ENCODE measurements around the gene EPHB6. TPM values are rescaled to one million over a fixed set of nuclear protein-coding genes. Genes with fewer than 3 reads are reported as not detected.

EPHB6 gene
- total RNA-seq, 1 donor, result 4.0 TPM

DNA sequence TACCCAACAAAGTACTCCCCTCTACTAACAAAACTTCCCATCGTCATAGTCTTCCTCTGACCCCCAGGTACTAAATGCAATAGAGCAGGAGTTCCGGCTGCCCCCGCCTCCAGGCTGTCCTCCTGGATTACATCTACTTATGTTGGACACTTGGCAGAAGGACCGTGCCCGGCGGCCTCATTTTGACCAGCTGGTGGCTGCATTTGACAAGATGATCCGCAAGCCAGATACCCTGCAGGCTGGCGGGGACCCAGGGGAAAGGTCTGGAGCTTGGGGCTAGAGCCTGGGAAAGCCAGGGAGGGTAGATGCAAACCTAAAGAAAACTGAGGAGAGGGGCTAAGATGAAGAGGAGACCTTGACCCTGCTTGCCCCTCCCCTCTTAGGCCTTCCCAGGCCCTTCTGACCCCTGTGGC is 15.3 kb downstream of the EPHB6 start:
- no peak overlapping the region for H3K27ac ChIP-seq (ENCODE audit: low read depth, low read length)

DNA sequence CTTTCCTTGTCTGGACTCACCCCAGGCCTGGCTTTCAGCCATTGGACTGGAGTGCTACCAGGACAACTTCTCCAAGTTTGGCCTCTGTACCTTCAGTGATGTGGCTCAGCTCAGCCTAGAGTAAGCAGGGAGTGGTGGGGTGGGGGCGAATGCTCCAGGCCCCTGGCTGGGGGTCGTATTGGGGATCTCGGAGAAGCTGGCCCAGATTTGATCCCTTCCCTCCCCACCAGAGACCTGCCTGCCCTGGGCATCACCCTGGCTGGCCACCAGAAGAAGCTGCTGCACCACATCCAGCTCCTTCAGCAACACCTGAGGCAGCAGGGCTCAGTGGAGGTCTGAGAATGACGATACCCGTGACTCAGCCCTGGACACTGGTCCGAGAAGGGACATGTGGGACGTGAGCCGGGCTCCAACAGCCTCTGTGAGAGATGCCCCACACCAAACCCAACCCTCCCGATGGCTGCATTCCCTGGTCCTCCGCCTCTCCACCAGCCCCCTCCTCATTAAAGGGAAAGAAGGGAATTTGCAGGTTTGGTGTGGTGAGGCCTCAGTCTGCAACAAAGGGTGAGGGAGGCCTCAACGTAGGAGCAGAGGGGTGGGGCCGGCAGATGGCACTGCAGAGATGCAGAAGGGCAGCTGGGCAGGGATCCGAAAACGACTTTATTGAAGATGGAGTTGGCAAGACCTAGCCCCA is 15.8 kb downstream of the EPHB6 start:
- Histone ChIP-seq H3K27ac (ENCODE audit: low read depth, low read length) (no peak overlapping the region), H3K27me3 (ENCODE audit: insufficient read depth, low read length) (no peaks in the 10 kb centered on the region), H3K4me2 (ENCODE audit: insufficient read depth, low read length) (no peak overlapping the region), H3K4me1 (ENCODE audit: insufficient read depth, low read length) (no peaks in the 10 kb centered on the region), H2AFZ (ENCODE audit: low read length) (no peak overlapping the region), H4K20me1 (ENCODE audit: insufficient read depth, low read length) (no peaks in the 10 kb centered on the region), H3K9me3 (ENCODE audit: low read depth, low read length) (no peaks in the 10 kb centered on the region), H3K4me3 (ENCODE audit: insufficient read depth, low read length) (no peak overlapping the region), H3K36me3 (ENCODE audit: insufficient read depth, low read length) (no peaks in the 10 kb centered on the region), H3K79me2 (ENCODE audit: insufficient read depth, low read length) (no peaks in the 10 kb centered on the region)
- no peak for DNase-seq (ENCODE audit: insufficient read length, low spot score, missing footprints)
- no peak for TF ChIP-seq CTCF (IDR thresholded peaks at IDR 0.05; ENCODE audit: extremely low read depth, low read depth, low read length)

More for the DNA sequence above, 15.3 kb downstream of the EPHB6 start:
- H3K27me3 ChIP-seq (ENCODE audit: insufficient read depth, low read length), result no peaks in the 10 kb centered on the region
- H4K20me1 ChIP-seq (ENCODE audit: insufficient read depth, low read length), result no peaks in the 10 kb centered on the region
- no peak overlapping the region for H3K4me2 ChIP-seq (ENCODE audit: insufficient read depth, low read length)
- no peaks in the 10 kb centered on the region for H3K79me2 ChIP-seq (ENCODE audit: insufficient read depth, low read length)
- no peak overlapping the region for H3K4me3 ChIP-seq (ENCODE audit: insufficient read depth, low read length)
- no peak overlapping the region for H2AFZ ChIP-seq (ENCODE audit: low read length)
- no peaks in the 10 kb centered on the region for H3K36me3 ChIP-seq (ENCODE audit: insufficient read depth, low read length)
- peak; percentile 62 for DNase-seq (ENCODE audit: insufficient read length, low spot score, missing footprints)
- H3K4me1 ChIP-seq (ENCODE audit: insufficient read depth, low read length), result no peaks in the 10 kb centered on the region
- TF ChIP-seq CTCF (IDR thresholded peaks at IDR 0.05; ENCODE audit: extremely low read depth, low read depth, low read length), result no peak
- no peaks in the 10 kb centered on the region for H3K9me3 ChIP-seq (ENCODE audit: low read depth, low read length)

GRCh38 chr7:142871260-142872105 is 16.6 kb downstream of the EPHB6 start:
- H3K79me2 ChIP-seq (ENCODE audit: insufficient read depth, low read length), result no peaks in the 10 kb centered on the region
- H3K9me3 ChIP-seq (ENCODE audit: low read depth, low read length), result no peaks in the 10 kb centered on the region
- peak; percentile 54 for DNase-seq (ENCODE audit: insufficient read length, low spot score, missing footprints)
- H3K4me3 ChIP-seq (ENCODE audit: insufficient read depth, low read length), result no peak overlapping the region
- H3K27me3 ChIP-seq (ENCODE audit: insufficient read depth, low read length), result no peaks in the 10 kb centered on the region
- no peaks in the 10 kb centered on the region for H3K4me1 ChIP-seq (ENCODE audit: insufficient read depth, low read length)
- no peaks in the 10 kb centered on the region for H3K36me3 ChIP-seq (ENCODE audit: insufficient read depth, low read length)
- no peak for TF ChIP-seq CTCF (IDR thresholded peaks at IDR 0.05; ENCODE audit: extremely low read depth, low read depth, low read length)
- no peak overlapping the region for H3K27ac ChIP-seq (ENCODE audit: low read depth, low read length)
- H3K4me2 ChIP-seq (ENCODE audit: insufficient read depth, low read length), result no peak overlapping the region
- no peaks in the 10 kb centered on the region for H4K20me1 ChIP-seq (ENCODE audit: insufficient read depth, low read length)
- H2AFZ ChIP-seq (ENCODE audit: low read length), result no peak overlapping the region

DNA sequence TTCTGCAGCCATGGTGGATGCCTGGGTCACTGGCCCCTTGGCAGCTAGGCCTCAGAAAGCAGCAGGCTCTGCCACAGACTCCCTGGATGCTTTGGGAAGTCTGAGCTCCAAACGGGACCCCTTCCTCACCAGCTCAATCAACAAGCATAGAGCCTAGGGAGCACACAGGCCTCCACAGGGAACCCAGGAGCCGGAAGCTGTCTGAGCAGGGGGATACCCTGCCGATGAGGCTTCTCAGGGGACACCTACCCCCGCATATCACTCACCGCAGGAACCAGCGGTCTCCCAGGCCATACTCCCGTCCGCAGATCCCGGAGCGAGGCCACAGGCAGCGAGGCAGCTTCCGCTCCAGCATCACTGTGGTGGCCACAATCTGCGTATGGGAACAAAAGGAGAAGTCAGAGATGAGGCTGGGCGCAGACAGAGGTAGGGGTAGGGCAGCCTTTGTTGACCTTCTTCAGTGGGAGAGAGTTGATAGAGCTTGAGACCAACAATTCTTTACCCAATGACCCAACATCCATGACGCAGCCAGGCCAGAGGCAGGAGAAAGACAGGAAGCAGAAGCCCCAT is 17.3 kb downstream of the EPHB6 start:
- H3K9me3 ChIP-seq (ENCODE audit: low read depth, low read length), result no peaks in the 10 kb centered on the region
- DNase-seq (ENCODE audit: insufficient read length, low spot score, missing footprints), result peak; percentile 58
- H3K4me1 ChIP-seq (ENCODE audit: insufficient read depth, low read length), result no peaks in the 10 kb centered on the region
- no peak overlapping the region for H3K27ac ChIP-seq (ENCODE audit: low read depth, low read length)
- TF ChIP-seq CTCF (IDR thresholded peaks at IDR 0.05; ENCODE audit: extremely low read depth, low read depth, low read length), result no peak
- H3K36me3 ChIP-seq (ENCODE audit: insufficient read depth, low read length), result no peaks in the 10 kb centered on the region
- no peaks in the 10 kb centered on the region for H3K27me3 ChIP-seq (ENCODE audit: insufficient read depth, low read length)
- no peak overlapping the region for H2AFZ ChIP-seq (ENCODE audit: low read length)
- no peaks in the 10 kb centered on the region for H4K20me1 ChIP-seq (ENCODE audit: insufficient read depth, low read length)
- no peak overlapping the region for H3K4me2 ChIP-seq (ENCODE audit: insufficient read depth, low read length)
- no peaks in the 10 kb centered on the region for H3K79me2 ChIP-seq (ENCODE audit: insufficient read depth, low read length)
- H3K4me3 ChIP-seq (ENCODE audit: insufficient read depth, low read length), result no peak overlapping the region
